MM.1S (cell line): ENCODE measurements around the gene KDF1.

Experiments used
- EZH2 ChIP-seq: fragments of 300-600 bp; sonication (generic); optimal IDR thresholded peaks from 2 replicates; pipeline ENCODE3; 2017; ENCODE audit warnings: low read depth, mild to moderate bottlenecking, antibody characterized with exemption, low read length, mixed read lengths
- EZH2phosphoT487 ChIP-seq: fragments of 300-600 bp; sonication (generic); IDR thresholded peaks from 2 replicates; pipeline ENCODE4 v1.6.1; 2018; ENCODE audit warnings: antibody characterized with exemption, low read length
- TF ChIP-seq, protein P1 (sequence below): fragments of 300-600 bp; sonication (generic); IDR thresholded peaks from 2 replicates; pipeline ENCODE4 v1.5.1; 2016; ENCODE audit warnings: antibody characterized with exemption, low read length, mixed read lengths

DNA sequence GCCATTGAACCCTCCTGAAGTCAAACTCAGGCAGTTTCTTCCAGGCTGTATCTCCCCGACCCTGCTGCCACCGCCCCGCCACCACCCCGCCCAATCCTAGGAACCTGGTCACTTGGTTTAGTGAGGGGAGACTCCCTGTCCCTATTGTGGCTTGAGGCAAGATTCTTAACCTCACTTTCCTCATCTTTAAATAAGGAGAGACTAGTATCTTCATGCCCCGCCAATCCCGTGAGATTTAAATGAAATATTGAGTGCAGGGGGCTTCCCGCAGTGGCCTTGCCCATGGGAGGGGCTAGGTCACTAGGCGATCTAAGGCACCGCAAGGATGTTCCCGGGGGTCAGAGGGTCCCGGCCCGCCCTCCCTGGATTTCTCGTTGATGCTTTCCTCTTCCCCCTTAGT lies 998 bp downstream of the KDF1 start:
- TF ChIP-seq, protein P1, sequence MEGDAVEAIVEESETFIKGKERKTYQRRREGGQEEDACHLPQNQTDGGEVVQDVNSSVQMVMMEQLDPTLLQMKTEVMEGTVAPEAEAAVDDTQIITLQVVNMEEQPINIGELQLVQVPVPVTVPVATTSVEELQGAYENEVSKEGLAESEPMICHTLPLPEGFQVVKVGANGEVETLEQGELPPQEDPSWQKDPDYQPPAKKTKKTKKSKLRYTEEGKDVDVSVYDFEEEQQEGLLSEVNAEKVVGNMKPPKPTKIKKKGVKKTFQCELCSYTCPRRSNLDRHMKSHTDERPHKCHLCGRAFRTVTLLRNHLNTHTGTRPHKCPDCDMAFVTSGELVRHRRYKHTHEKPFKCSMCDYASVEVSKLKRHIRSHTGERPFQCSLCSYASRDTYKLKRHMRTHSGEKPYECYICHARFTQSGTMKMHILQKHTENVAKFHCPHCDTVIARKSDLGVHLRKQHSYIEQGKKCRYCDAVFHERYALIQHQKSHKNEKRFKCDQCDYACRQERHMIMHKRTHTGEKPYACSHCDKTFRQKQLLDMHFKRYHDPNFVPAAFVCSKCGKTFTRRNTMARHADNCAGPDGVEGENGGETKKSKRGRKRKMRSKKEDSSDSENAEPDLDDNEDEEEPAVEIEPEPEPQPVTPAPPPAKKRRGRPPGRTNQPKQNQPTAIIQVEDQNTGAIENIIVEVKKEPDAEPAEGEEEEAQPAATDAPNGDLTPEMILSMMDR, result no peak
- no peak for TF ChIP-seq EZH2phosphoT487
- no peak for TF ChIP-seq EZH2
